Measurements from ENCODE around the gene HAGHL.

- no peak for TF ChIP-seq POLR2A (IDR thresholded peaks at IDR 0.05)
- no peak for TF ChIP-seq CTCF (IDR thresholded peaks at IDR 0.05)
These were observed 12.8 kb upstream of the HAGHL start for GRCh38 chr16:714079-714478.

Data from uterus (tissue), 2 donors.